Ishikawa (cell line): Measurements from ENCODE around the gene RPSA.

Source experiments
- CEBPB ChIP-seq: IDR thresholded peaks from 2 replicates; pipeline ENCODE4 v1.6.1; 2012
- CREB1 ChIP-seq: IDR thresholded peaks from 2 replicates; pipeline ENCODE4 v1.6.1; 2012; ENCODE audit warnings: low read depth
- EGR1 ChIP-seq: IDR thresholded peaks from 2 replicates; pipeline ENCODE4 v1.6.1; 2012
- EP300 ChIP-seq: IDR thresholded peaks from 2 replicates; pipeline ENCODE4 v1.6.1; 2012; ENCODE audit warnings: borderline replicate concordance
- FOXM1 ChIP-seq: IDR thresholded peaks from 2 replicates; pipeline ENCODE4 v1.6.1; 2012; ENCODE audit warnings: low read depth, borderline replicate concordance
- MAX ChIP-seq: IDR thresholded peaks from 2 replicates; pipeline ENCODE4 v1.6.1; 2012
- NFIC ChIP-seq: IDR thresholded peaks from 2 replicates; pipeline ENCODE4 v1.6.1; 2012
- RAD21 ChIP-seq: IDR thresholded peaks from 2 replicates; pipeline ENCODE4 v1.6.1; 2012; ENCODE audit warnings: low read depth
- REST ChIP-seq: IDR thresholded peaks from 2 replicates; pipeline ENCODE4 v1.6.1; 2012; ENCODE audit warnings: low read depth, mild to moderate bottlenecking
- TAF1 ChIP-seq: IDR thresholded peaks from 2 replicates; pipeline ENCODE4 v1.6.1; 2012; ENCODE audit warnings: low read depth, mild to moderate bottlenecking
- TCF12 ChIP-seq: IDR thresholded peaks from 2 replicates; pipeline ENCODE4 v1.6.1; 2012; ENCODE audit warnings: low read depth
- TEAD4 ChIP-seq: IDR thresholded peaks from 2 replicates; pipeline ENCODE4 v1.6.1; 2012
- USF1 ChIP-seq: IDR thresholded peaks from 2 replicates; pipeline ENCODE4 v1.6.1; 2012
- YY1 ChIP-seq: IDR thresholded peaks from 2 replicates; pipeline ENCODE4 v1.6.1; 2012; ENCODE audit warnings: low read depth
- ZBTB7A ChIP-seq: IDR thresholded peaks from 2 replicates; pipeline ENCODE4 v1.6.1; 2012; ENCODE audit warnings: low read depth

RPSA gene

GRCh38 chr3:39415983-39416382, 9.5 kb downstream of the RPSA start:
- no peak for TF ChIP-seq FOXM1

GRCh38 chr3:39419742-39420315, 13.3 kb downstream of the RPSA start:
- TF ChIP-seq MAX: no peak
- TF ChIP-seq REST: no peak
- no peak for TF ChIP-seq YY1
- TF ChIP-seq NFIC: no peak
- TF ChIP-seq CREB1: no peak
- TF ChIP-seq FOXM1: no peak
- TF ChIP-seq EGR1: no peak
- TF ChIP-seq ZBTB7A: no peak

GRCh38 chr3:39420543-39420942, 14.0 kb downstream of the RPSA start:
- TF ChIP-seq TAF1: no peak
- TF ChIP-seq TCF12: no peak
- TF ChIP-seq MAX: no peak
- TF ChIP-seq USF1: no peak
- TF ChIP-seq TEAD4: no peak
- no peak for TF ChIP-seq RAD21
- TF ChIP-seq EP300: no peak
- TF ChIP-seq EGR1: no peak
- no peak for TF ChIP-seq REST

- TF ChIP-seq USF1 (no peak), EP300 (no peak), EGR1 (no peak), FOXM1 (no peak), REST (no peak), TAF1 (no peak), NFIC (no peak), TCF12 (no peak), ZBTB7A (no peak), TEAD4 (no peak), MAX (no peak), CREB1 (no peak), YY1 (no peak)
Measured at GRCh38 chr3:39423436-39423970, 17.0 kb downstream of the RPSA start.

- TF ChIP-seq TAF1: no peak
- no peak for TF ChIP-seq EP300
- no peak for TF ChIP-seq CEBPB
- TF ChIP-seq TCF12: no peak
- no peak for TF ChIP-seq ZBTB7A
Measured at GRCh38 chr3:39426312-39426711, 19.8 kb downstream of the RPSA start.
